ENCODE measurements around the gene TBC1D5.
"Not testable (repeated sequence)": the region's sequence is repeated elsewhere in the genome, so short reads cannot be mapped to it uniquely, and the experiment has no call there.

The TBC1D5 gene

GRCh38 chr3:17401912-17402311 is 340.5 kb downstream of the TBC1D5 start:
- H3K4me3 ChIP-seq (ENCODE audit: low read depth, low read length) = no peak overlapping the region
- TF ChIP-seq POLR2A (IDR thresholded peaks at IDR 0.05; ENCODE audit: extremely low read depth, insufficient read length) (no peak), MYC (IDR thresholded peaks at IDR 0.05; ENCODE audit: low read depth, low read length) (no peak), CTCF (IDR thresholded peaks at IDR 0.05; ENCODE audit: low read depth, low read length) (no peak), MAX (IDR thresholded peaks at IDR 0.05; ENCODE audit: low read depth, low read length) (no peak)
- DNase-seq (ENCODE audit: low read depth) = no peak

- H3K4me3 ChIP-seq (ENCODE audit: low read depth, low read length) = no peak overlapping the region
- no peak for TF ChIP-seq CTCF (IDR thresholded peaks at IDR 0.05; ENCODE audit: low read depth, low read length)
- TF ChIP-seq MYC (IDR thresholded peaks at IDR 0.05; ENCODE audit: low read depth, low read length) = no peak
- no peak for TF ChIP-seq MAX (IDR thresholded peaks at IDR 0.05; ENCODE audit: low read depth, low read length)
- no peak for TF ChIP-seq POLR2A (IDR thresholded peaks at IDR 0.05; ENCODE audit: extremely low read depth, insufficient read length)
- DNase-seq (ENCODE audit: low read depth) = no peak
Measured at GRCh38 chr3:17399586-17399985, 342.8 kb downstream of the TBC1D5 start.

- no peak overlapping the region for H3K4me3 ChIP-seq (ENCODE audit: low read depth, low read length)
- no peak for DNase-seq (ENCODE audit: low read depth)
- TF ChIP-seq MYC (IDR thresholded peaks at IDR 0.05; ENCODE audit: low read depth, low read length) = no peak
- no peak for TF ChIP-seq CTCF (IDR thresholded peaks at IDR 0.05; ENCODE audit: low read depth, low read length)
- no peak for TF ChIP-seq MAX (IDR thresholded peaks at IDR 0.05; ENCODE audit: low read depth, low read length)
- no peak for TF ChIP-seq POLR2A (IDR thresholded peaks at IDR 0.05; ENCODE audit: extremely low read depth, insufficient read length)
Measured at GRCh38 chr3:17398959-17399551, 343.4 kb downstream of the TBC1D5 start.

- H3K4me3 ChIP-seq (ENCODE audit: low read depth, low read length) = no peak overlapping the region
- no peak for DNase-seq (ENCODE audit: low read depth)
- TF ChIP-seq POLR2A (IDR thresholded peaks at IDR 0.05; ENCODE audit: extremely low read depth, insufficient read length) = no peak
- TF ChIP-seq MAX (IDR thresholded peaks at IDR 0.05; ENCODE audit: low read depth, low read length) = no peak
- TF ChIP-seq CTCF (IDR thresholded peaks at IDR 0.05; ENCODE audit: low read depth, low read length) = no peak
- TF ChIP-seq MYC (IDR thresholded peaks at IDR 0.05; ENCODE audit: low read depth, low read length) = no peak
Measured at GRCh38 chr3:17396036-17396435, 346.4 kb downstream of the TBC1D5 start.

- no peak overlapping the region for H3K4me3 ChIP-seq (ENCODE audit: low read depth, low read length)
- TF ChIP-seq MYC (IDR thresholded peaks at IDR 0.05; ENCODE audit: low read depth, low read length) (no peak), POLR2A (IDR thresholded peaks at IDR 0.05; ENCODE audit: extremely low read depth, insufficient read length) (no peak), MAX (IDR thresholded peaks at IDR 0.05; ENCODE audit: low read depth, low read length) (no peak), CTCF (IDR thresholded peaks at IDR 0.05; ENCODE audit: low read depth, low read length) (no peak)
- peak; percentile 1 for DNase-seq (ENCODE audit: low read depth)
Measured at GRCh38 chr3:17394541-17395155, 347.8 kb downstream of the TBC1D5 start.

GRCh38 chr3:17392516-17392915 is 349.9 kb downstream of the TBC1D5 start:
- not testable (repeated sequence) for DNase-seq (ENCODE audit: low read depth); H3K4me3 ChIP-seq (ENCODE audit: low read depth, low read length)

Measured in NB4 (cell line).